GM23338 (cell line): Measurements from ENCODE around the gene FANCC. TPM values are rescaled to one million over a fixed set of nuclear protein-coding genes. Genes with fewer than 3 reads are reported as not detected.

ENCODE experiments used
- ATAC-seq: fragments of 200-7000 bp; cut with Tn5 transposase; 3 replicates; pipeline ENCODE4 v1.9.1; 2020
- DNase-seq: peaks from one replicate; pipeline ENCODE4 v3.0.0-alpha.2; 2015; ENCODE audit warnings: low spot score
- H2AFZ ChIP-seq: fragments of 200-600 bp; sonication (generic); 2 replicates; pipeline ENCODE4 v1.8.0; 2016; ENCODE audit warnings: antibody characterized with exemption, mild to moderate bottlenecking, moderate library complexity
- H3F3A ChIP-seq: fragments of 200-600 bp; sonication (generic); replicated peaks from 2 replicates; pipeline ENCODE4 v1.8.0; 2017; ENCODE audit warnings: antibody characterized with exemption, mixed run types, low read depth
- H3K27ac ChIP-seq: fragments of 200-600 bp; sonication (generic); 2 replicates; pipeline ENCODE4 v1.6.1; 2016; ENCODE audit warnings: low read depth
- H3K27me3 ChIP-seq: fragments of 200-600 bp; sonication (generic); 2 replicates; pipeline ENCODE4 v1.8.0; 2016; ENCODE audit warnings: mild to moderate bottlenecking, mixed run types, moderate library complexity; ENCODE audit not compliant: insufficient read depth
- H3K36me3 ChIP-seq: fragments of 200-600 bp; sonication (generic); 2 replicates; pipeline ENCODE4 v1.8.0; 2016; ENCODE audit warnings: mild to moderate bottlenecking; ENCODE audit not compliant: insufficient read depth
- H3K4me1 ChIP-seq: fragments of 200-600 bp; sonication (generic); 2 replicates; pipeline ENCODE4 v1.8.0; 2016; ENCODE audit warnings: mild to moderate bottlenecking, moderate library complexity; ENCODE audit not compliant: insufficient read depth
- H3K4me2 ChIP-seq: fragments of 200-600 bp; sonication (generic); 2 replicates; pipeline ENCODE4 v1.7.1; 2017; ENCODE audit warnings: mixed run types
- H3K4me3 ChIP-seq: fragments of 200-600 bp; sonication (generic); 2 replicates; pipeline ENCODE4 v1.6.1; 2016; ENCODE audit warnings: mixed run types
- H3K79me2 ChIP-seq: fragments of 200-600 bp; sonication (generic); replicated peaks from 2 replicates; pipeline ENCODE4 v1.8.0; 2017; ENCODE audit warnings: mild to moderate bottlenecking; ENCODE audit not compliant: insufficient read depth
- H3K9me2 ChIP-seq: fragments of 200-600 bp; sonication (generic); 2 replicates; pipeline ENCODE4 v1.8.0; 2017; ENCODE audit not compliant: insufficient read depth
- H4K20me1 ChIP-seq: fragments of 200-600 bp; sonication (generic); replicated peaks from 2 replicates; pipeline ENCODE4 v1.8.0; 2017; ENCODE audit warnings: mild to moderate bottlenecking; ENCODE audit not compliant: insufficient read depth
- H3K27ac Mint-ChIP-seq: 2 replicates; pipeline ENCODE4 v1.8.0; 2020; ENCODE audit warnings: inconsistent platforms, mild to moderate bottlenecking, moderate library complexity, mixed read lengths
- H3K27me3 Mint-ChIP-seq: 3 replicates; pipeline ENCODE4 v1.8.0; 2022; ENCODE audit warnings: low read depth, mild to moderate bottlenecking, moderate library complexity, mixed read lengths, inconsistent platforms; ENCODE audit not compliant: insufficient read depth, poor library complexity
- H3K36me3 Mint-ChIP-seq: 3 replicates; pipeline ENCODE4 v1.8.0; 2021; ENCODE audit warnings: low read depth, mild to moderate bottlenecking, inconsistent platforms, moderate library complexity, mixed read lengths
- H3K4me1 Mint-ChIP-seq: 3 replicates; pipeline ENCODE4 v1.8.0; 2020; ENCODE audit warnings: mild to moderate bottlenecking, inconsistent platforms, mixed read lengths
- H3K4me3 Mint-ChIP-seq: 3 replicates; pipeline ENCODE4 v1.8.0; 2021; ENCODE audit warnings: moderate library complexity, mild to moderate bottlenecking, inconsistent platforms, mixed read lengths
- H3K9me3 Mint-ChIP-seq: 3 replicates; pipeline ENCODE4 v1.8.0; 2020; ENCODE audit warnings: moderate library complexity, mild to moderate bottlenecking, inconsistent platforms, mixed read lengths
- EZH2 ChIP-seq: fragments of 200-600 bp; sonication (generic); IDR thresholded peaks from one replicate; pipeline ENCODE4 v1.8.0; 2017; ENCODE audit warnings: antibody characterized with exemption, mild to moderate bottlenecking, low read depth; ENCODE audit not compliant: unreplicated experiment
- EZH2phosphoT487 ChIP-seq: fragments of 200-600 bp; sonication (generic); IDR thresholded peaks from one replicate; pipeline ENCODE4 v1.8.1; 2018; ENCODE audit warnings: antibody characterized with exemption; ENCODE audit not compliant: unreplicated experiment
- JUNB ChIP-seq: IDR thresholded peaks from one replicate; pipeline ENCODE4 v1.6.1; 2016; ENCODE audit warnings: antibody characterized with exemption; ENCODE audit not compliant: unreplicated experiment
- NANOG ChIP-seq: IDR thresholded peaks from 2 replicates; pipeline ENCODE4 v1.6.1; 2016; ENCODE audit warnings: antibody characterized with exemption, borderline replicate concordance
- POLR2AphosphoS5 ChIP-seq: IDR thresholded peaks from 2 replicates; pipeline ENCODE4 v1.6.1; 2016; ENCODE audit warnings: antibody characterized with exemption, low read depth
- polyA plus RNA-seq: library from polyadenylated mRNA; unstranded; fragments of >200 nt; fragmentation: Nextera tagmentation; extraction: Ambion mirVana; gene quantifications from 2 replicates; pipeline ENCODE4 v1.2.1, GENCODE V29; 2016
- total RNA-seq: library from RNA; depleted of rRNA; stranded (reverse); fragments of >200 nt; shearing (Covaris generic); gene quantifications from 2 replicates; pipeline ENCODE4 v1.2.3, GENCODE V29; 2014
- TF ChIP-seq, protein P1 (sequence below): IDR thresholded peaks from one replicate; pipeline ENCODE4 v1.6.1; 2018; ENCODE audit warnings: antibody characterized with exemption; ENCODE audit not compliant: unreplicated experiment
- TF ChIP-seq, protein P2 (sequence below), 2 experiments: fragments of 200-600 bp in 1 of 2; sonication (generic) in 1 of 2; conservative IDR thresholded peaks; 2 replicates each; pipeline versions ENCODE4 v1.5.1 to v1.6.1; 2016 to 2017; ENCODE audit warnings: antibody characterized with exemption in 2 of 2, low read depth in 2 of 2, mild to moderate bottlenecking in 2 of 2, moderate library complexity in 1 of 2

Gene FANCC
- total and polyA plus RNA-seq, 2 experiments from 2014 or later, result 7.8 to 18.1 TPM

DNA sequence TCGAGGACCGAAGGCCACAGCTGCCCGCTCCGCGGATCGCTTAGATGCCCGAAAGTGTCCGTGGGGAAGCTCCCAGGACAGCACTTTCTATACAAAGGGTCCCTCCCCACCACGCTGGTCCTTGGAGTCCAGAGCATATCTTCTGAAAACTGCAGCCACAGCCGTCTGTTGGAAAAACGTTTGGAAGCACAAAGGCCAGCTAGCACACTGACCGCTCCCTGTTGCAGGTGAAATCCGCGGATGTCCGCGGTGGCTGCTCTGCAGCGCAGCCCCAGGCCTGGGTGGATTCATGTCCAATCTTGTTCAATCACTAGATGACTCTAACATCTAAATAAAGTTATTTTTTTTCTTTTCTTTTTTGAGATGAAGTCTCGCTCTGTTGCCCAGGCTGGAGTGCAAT lies 32.8 kb upstream of the FANCC start (continued):
- TF ChIP-seq, protein P1, sequence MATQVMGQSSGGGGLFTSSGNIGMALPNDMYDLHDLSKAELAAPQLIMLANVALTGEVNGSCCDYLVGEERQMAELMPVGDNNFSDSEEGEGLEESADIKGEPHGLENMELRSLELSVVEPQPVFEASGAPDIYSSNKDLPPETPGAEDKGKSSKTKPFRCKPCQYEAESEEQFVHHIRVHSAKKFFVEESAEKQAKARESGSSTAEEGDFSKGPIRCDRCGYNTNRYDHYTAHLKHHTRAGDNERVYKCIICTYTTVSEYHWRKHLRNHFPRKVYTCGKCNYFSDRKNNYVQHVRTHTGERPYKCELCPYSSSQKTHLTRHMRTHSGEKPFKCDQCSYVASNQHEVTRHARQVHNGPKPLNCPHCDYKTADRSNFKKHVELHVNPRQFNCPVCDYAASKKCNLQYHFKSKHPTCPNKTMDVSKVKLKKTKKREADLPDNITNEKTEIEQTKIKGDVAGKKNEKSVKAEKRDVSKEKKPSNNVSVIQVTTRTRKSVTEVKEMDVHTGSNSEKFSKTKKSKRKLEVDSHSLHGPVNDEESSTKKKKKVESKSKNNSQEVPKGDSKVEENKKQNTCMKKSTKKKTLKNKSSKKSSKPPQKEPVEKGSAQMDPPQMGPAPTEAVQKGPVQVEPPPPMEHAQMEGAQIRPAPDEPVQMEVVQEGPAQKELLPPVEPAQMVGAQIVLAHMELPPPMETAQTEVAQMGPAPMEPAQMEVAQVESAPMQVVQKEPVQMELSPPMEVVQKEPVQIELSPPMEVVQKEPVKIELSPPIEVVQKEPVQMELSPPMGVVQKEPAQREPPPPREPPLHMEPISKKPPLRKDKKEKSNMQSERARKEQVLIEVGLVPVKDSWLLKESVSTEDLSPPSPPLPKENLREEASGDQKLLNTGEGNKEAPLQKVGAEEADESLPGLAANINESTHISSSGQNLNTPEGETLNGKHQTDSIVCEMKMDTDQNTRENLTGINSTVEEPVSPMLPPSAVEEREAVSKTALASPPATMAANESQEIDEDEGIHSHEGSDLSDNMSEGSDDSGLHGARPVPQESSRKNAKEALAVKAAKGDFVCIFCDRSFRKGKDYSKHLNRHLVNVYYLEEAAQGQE, result no peak
- no peak for TF ChIP-seq NANOG
- TF ChIP-seq POLR2AphosphoS5, result no peak
- TF ChIP-seq JUNB, result no peak
- TF ChIP-seq EZH2phosphoT487, result no peak
- no peak for TF ChIP-seq EZH2

DNA sequence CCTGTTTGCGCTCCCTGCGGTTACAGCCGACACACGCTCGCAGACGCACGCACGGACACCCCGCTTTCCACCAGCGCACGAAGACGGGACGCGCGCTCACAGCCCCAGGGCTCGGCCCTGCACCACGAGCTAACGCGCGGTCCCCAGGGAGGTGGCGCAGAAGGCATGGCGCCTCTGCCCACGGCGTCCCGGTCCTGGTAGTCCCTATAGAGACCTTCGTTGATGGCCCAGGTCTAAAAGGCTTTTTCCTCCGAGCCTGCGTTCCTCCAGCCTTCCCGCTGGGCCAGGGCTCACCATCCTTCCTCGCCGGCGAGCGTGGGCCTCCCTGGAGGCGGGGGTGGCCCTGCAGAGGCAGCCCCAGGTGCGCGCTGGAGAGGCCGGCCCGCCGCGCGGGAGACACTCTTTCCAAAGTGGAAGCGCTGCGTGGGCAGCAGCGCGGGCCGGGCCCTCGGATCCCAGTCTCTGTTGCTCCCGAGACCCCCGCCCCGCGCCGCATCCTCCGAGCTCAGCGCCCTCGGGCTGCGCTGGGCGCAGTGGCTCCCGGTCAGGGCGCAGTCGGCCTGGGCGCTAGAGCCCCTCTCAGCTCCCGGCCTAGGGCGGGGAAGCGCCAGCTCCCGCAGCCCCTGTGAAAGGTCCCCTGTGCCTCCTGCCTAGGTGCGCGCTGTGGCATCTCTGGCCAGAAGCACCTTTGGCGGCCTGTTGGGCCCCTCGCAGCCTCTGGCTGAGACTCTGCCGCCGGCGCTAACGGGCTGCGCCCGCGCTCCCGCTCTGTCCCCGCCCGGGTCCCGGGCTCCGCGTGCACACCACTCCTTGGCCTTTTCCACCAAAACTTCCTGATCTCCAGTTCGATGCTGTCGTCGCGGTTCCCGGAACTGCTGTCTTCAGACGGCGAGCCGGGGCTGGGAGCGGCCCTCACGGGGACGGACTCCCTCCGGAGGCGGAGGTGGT lies 31.9 kb upstream of the FANCC start:
- Histone ChIP-seq H2AFZ (peak overlapping the region; percentile 99), H3K9me2 (no peaks in the 10 kb centered on the region), H3K4me3 (peak overlapping the region; percentile 70), H3K36me3 (no peaks in the 10 kb centered on the region; the same call in 1 of the 2 replicates), H3F3A (0 out of 2 replicates have a peak, but pooled peaks cover 6% of the 10 kb centered on the region), H3K4me2 (peak overlapping the region; percentile 90), H4K20me1 (no peaks in the 10 kb centered on the region), H3K79me2 (no peaks in the 10 kb centered on the region), H3K4me1 (no peaks in the 10 kb centered on the region), H3K27ac (no peak overlapping the region), H3K27me3 (peaks cover 51% of the 10 kb centered on the region)
- Mint-ChIP-seq H3K4me3 (peak overlapping the region; percentile 77), H3K9me3 (no peaks in the 10 kb centered on the region), H3K36me3 (no peaks in the 10 kb centered on the region), H3K27ac (no peak overlapping the region), H3K4me1 (no peaks in the 10 kb centered on the region), H3K27me3 (peaks cover 35% of the 10 kb centered on the region)
- DNase-seq (peak; percentile 72), ATAC-seq (peak; percentile 87)
- TF ChIP-seq, protein P2, sequence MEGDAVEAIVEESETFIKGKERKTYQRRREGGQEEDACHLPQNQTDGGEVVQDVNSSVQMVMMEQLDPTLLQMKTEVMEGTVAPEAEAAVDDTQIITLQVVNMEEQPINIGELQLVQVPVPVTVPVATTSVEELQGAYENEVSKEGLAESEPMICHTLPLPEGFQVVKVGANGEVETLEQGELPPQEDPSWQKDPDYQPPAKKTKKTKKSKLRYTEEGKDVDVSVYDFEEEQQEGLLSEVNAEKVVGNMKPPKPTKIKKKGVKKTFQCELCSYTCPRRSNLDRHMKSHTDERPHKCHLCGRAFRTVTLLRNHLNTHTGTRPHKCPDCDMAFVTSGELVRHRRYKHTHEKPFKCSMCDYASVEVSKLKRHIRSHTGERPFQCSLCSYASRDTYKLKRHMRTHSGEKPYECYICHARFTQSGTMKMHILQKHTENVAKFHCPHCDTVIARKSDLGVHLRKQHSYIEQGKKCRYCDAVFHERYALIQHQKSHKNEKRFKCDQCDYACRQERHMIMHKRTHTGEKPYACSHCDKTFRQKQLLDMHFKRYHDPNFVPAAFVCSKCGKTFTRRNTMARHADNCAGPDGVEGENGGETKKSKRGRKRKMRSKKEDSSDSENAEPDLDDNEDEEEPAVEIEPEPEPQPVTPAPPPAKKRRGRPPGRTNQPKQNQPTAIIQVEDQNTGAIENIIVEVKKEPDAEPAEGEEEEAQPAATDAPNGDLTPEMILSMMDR (conservative IDR thresholded peaks at IDR 0.05; ENCODE audit: low read depth in 2 of 2), result no peak
- TF ChIP-seq EZH2, result peak; percentile 80
